GM18520 (cell line): Measurements from ENCODE around the gene STPG2.

ENCODE experiments used
- ATAC-seq: cut with Tn5 transposase; IDR thresholded peaks from one replicate; pipeline ENCODE4 v1.9.1; 2021; ENCODE audit not compliant: unreplicated experiment

The STPG2 gene

GRCh38 chr4:97836662-97837061 is 306.6 kb downstream of the STPG2 start:
- no peak for ATAC-seq

- ATAC-seq: no peak
Measured at GRCh38 chr4:97828646-97829045, 314.6 kb downstream of the STPG2 start.

- no peak for ATAC-seq
Measured at GRCh38 chr4:97819294-97819693, 324.0 kb downstream of the STPG2 start.

GRCh38 chr4:97812768-97813167 is 330.5 kb downstream of the STPG2 start:
- no peak for ATAC-seq

GRCh38 chr4:97786306-97786920 is 356.9 kb downstream of the STPG2 start:
- ATAC-seq: no peak

- no peak for ATAC-seq
Measured at GRCh38 chr4:97778174-97778573, 365.1 kb downstream of the STPG2 start.

- no peak for ATAC-seq
Measured at GRCh38 chr4:97774347-97774989, 368.8 kb downstream of the STPG2 start.

- no peak for ATAC-seq
Measured at GRCh38 chr4:97770222-97770621, 373.1 kb downstream of the STPG2 start.

GRCh38 chr4:97762115-97762512 is 381.2 kb downstream of the STPG2 start:
- no peak for ATAC-seq

GRCh38 chr4:97761445-97762114 is 381.7 kb downstream of the STPG2 start:
- no peak for ATAC-seq

- no peak for ATAC-seq
Measured at GRCh38 chr4:97759785-97760184, 383.5 kb downstream of the STPG2 start.

- no peak for ATAC-seq
Measured at GRCh38 chr4:97752599-97752998, 390.7 kb downstream of the STPG2 start.

- ATAC-seq: no peak
Measured at GRCh38 chr4:97747945-97748344, 395.3 kb downstream of the STPG2 start.

- no peak for ATAC-seq
Measured at GRCh38 chr4:97720869-97721432, 422.3 kb downstream of the STPG2 start.

GRCh38 chr4:97691111-97691605 is 452.1 kb downstream of the STPG2 start:
- ATAC-seq: no peak

GRCh38 chr4:97670703-97671269 is 472.5 kb downstream of the STPG2 start:
- ATAC-seq: no peak

GRCh38 chr4:97665553-97665952 is 477.7 kb downstream of the STPG2 start:
- no peak for ATAC-seq

GRCh38 chr4:97664741-97665140 is 478.5 kb downstream of the STPG2 start:
- no peak for ATAC-seq

GRCh38 chr4:97662133-97662532 is 481.1 kb downstream of the STPG2 start:
- no peak for ATAC-seq

GRCh38 chr4:97656044-97656720 is 487.1 kb downstream of the STPG2 start:
- ATAC-seq: no peak

GRCh38 chr4:97653701-97654100 is 489.6 kb downstream of the STPG2 start:
- no peak for ATAC-seq
